Measurements from ENCODE around the gene PPARA. TPM values are rescaled to one million over a fixed set of nuclear protein-coding genes. Genes with fewer than 3 reads are reported as not detected.

PPARA gene
- total and polyA plus RNA-seq, 9 of the 15 experiments (the other 6 are each of a cell fraction or from before 2014, with no cell fraction given): 0.64 to 5.3 (median 3.5) TPM

DNA sequence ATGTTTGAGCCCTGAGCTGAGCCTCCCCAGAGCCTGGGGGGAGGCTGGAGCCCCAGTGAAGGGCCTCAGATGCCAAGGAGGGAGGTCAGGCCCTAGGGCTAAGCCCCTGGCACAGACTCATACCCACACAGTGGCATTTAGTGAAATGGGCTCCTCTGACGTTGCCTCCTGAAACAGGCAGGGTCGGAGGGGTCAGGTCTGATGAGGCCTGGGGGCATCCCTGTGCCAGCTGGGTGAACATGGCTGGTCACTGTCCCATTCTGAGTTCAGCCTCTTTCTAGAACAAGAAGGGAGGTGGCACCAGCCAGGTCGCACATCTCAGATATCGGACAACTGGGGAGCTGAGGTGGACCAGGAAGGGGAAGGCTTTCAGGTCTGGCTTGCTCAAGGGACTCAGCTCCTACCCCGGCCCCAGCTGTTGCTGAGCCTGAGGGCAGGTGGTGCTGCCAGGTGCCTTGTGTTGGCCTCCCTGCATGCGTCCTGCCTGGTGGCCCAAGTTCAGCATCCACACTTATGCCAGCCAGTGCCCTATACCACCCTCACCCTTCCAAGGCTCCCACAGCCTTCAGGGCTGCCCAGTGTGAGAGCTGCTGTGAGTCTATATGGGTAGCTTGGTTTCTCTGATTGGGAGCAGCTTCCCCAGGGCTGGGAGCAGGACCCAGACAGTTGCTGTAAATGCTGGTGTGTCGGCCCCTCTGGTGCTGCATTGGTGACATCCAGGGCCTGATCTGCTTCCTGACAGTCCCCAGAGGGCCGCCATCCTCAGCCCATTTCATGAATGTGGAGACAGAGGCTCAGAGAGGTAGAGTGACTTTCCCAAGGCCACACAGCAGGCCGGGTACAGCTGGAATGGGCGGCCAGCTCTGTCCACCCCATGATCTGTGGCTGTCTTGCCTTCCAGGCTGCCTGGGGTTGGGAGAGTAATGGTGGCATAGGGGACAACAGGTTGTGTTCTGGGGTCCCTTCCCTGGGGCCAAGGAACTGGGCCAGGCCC, 32.8 kb upstream of the PPARA start:
- H3K9ac ChIP-seq (ENCODE audit: insufficient read depth in 1 of 2, low read depth in 2 of 2, low read length in 2 of 2): no peak overlapping the region
- ATAC-seq: no peak
- in situ Hi-C loops (cut with MboI): loop anchor here (5.0 kb wide), 1 partner anchor 110 kb away; no protein-coding TSS in a partner anchor
- intact Hi-C loops (cut with micrococcal nuclease): loop anchor here (2.0 to 10.0 kb wide), 2 partner anchors 123 to 543 kb away; no protein-coding TSS in a partner anchor
- no peak for DNase-seq (ENCODE audit: extremely low read depth in 1 of 4, low spot score in 3 of 4)
- H3K36me3 ChIP-seq (ENCODE audit: control insufficient read depth, insufficient read depth, low read length): no peaks in the 10 kb centered on the region
- no peaks in the 10 kb centered on the region for H3K9me3 ChIP-seq (replicated peaks; ENCODE audit: control insufficient read depth, insufficient read depth, low read depth, low read length)
- no peaks in the 10 kb centered on the region for H3K27me3 ChIP-seq (ENCODE audit: control insufficient read depth in 2 of 2, insufficient read depth in 2 of 2, low read length in 2 of 2)
- H3K79me2 ChIP-seq (ENCODE audit: control insufficient read depth, insufficient read depth, low read length): no peaks in the 10 kb centered on the region
- 9% methylated on average over 9 of the region's 10 CpGs for WGBS (ENCODE audit: insufficient coverage, low coverage, missing lambda C conversion rate)
- no peak overlapping the region for H3K4me2 ChIP-seq (ENCODE audit: insufficient read depth, low read length)
- no peak overlapping the region for H2AFZ ChIP-seq (ENCODE audit: low read depth, low read length)
- ChIA-PET POLR2A (interaction anchor here (0.8 to 1.0 kb wide), 2 partner anchors 111 to 121 kb away, joined by 3 to 4 read pairs; no protein-coding TSS in a partner anchor), CTCF (ENCODE audit: low intra/inter-chr PET ratio) (interaction anchor here (0.9 to 4.8 kb wide), 5 partner anchors 104 to 540 kb away, joined by 3 to 111 read pairs (median 11); no protein-coding TSS in a partner anchor)
- no TSS peak for BruUV-seq (replicated peaks)
- no peak overlapping the region for H3K27ac ChIP-seq (ENCODE audit: extremely low read depth, low read depth, low read length)
- TF ChIP-seq NR2F6 (CRISPR knock-in tag; IDR thresholded peaks at IDR 0.05) (no peak), RBM25 (IDR thresholded peaks at IDR 0.05; ENCODE audit: low read depth, low read length, severe bottlenecking) (peak; percentile 80), SMARCA5 (IDR thresholded peaks at IDR 0.05) (peak; percentile 44; the same call in 1 of the 2 replicates), BCOR (IDR thresholded peaks at IDR 0.05) (peak; percentile 81), KDM1A (IDR thresholded peaks at IDR 0.05) (peak; percentile 21 to 66; a peak in 2 of 4 replicates), ZFP36 (IDR thresholded peaks at IDR 0.05; ENCODE audit: low read depth, low read length, partially characterized antibody) (peak; percentile 67)
- H3K4me3 ChIP-seq: no peak overlapping the region
- H3K4me1 ChIP-seq (replicated peaks in 1 of 2; ENCODE audit: control insufficient read depth in 2 of 2, insufficient read depth in 2 of 2, low read length in 2 of 2): peaks cover 0 to 59% of the 10 kb centered on the region in 2 experiments; a peak in 3 of 5 replicates
- no peaks in the 10 kb centered on the region for H3K9me1 ChIP-seq (ENCODE audit: control insufficient read depth, insufficient read depth, low read length)
- no peak for FAIRE-seq
- no peaks in the 10 kb centered on the region for H4K20me1 ChIP-seq (replicated peaks; ENCODE audit: control insufficient read depth, insufficient read depth, low read length)

Data from K562 (cell line).